A673 (cell line): Measurements from ENCODE around the gene ATMIN. TPM values are rescaled to one million over a fixed set of nuclear protein-coding genes. Genes with fewer than 3 reads are reported as not detected.

Experiments used
- BruUV-seq: library from RNA; stranded (reverse); fragments of 400-500 nt; replicated peaks from 2 replicates; lab custom pipeline; 2021; lab: Mats Ljungman, UMichigan
- CTCF ChIA-PET: fragments of 300-600 bp; sonication (Branson Sonifier 250); formaldehyde crosslinking; loops from one replicate; lab custom pipeline; 2022; ENCODE audit warnings: antibody characterized with exemption; lab: Charles Lee
- POLR2A ChIA-PET: fragments of 300-600 bp; sonication (Branson Sonifier 250); formaldehyde crosslinking; loops from one replicate; lab custom pipeline; 2022; ENCODE audit warnings: antibody characterized with exemption; ENCODE audit not compliant: low non-redundant PET; lab: Charles Lee
- DNase-seq: peaks from one replicate; pipeline ENCODE4 v3.0.0-alpha.2; 2015; ENCODE audit warnings: low spot score
- H3K27ac ChIP-seq: fragments of 200-600 bp; sonication (generic); 2 replicates; pipeline ENCODE4 v1.5.1; 2016; ENCODE audit warnings: mixed run types, low read depth, mild to moderate bottlenecking, mixed read lengths, antibody characterized with exemption, low read length; ENCODE audit not compliant: poor library complexity, severe bottlenecking
- H3K27me3 ChIP-seq: fragments of 200-600 bp; sonication (generic); replicated peaks from 2 replicates; pipeline ENCODE4 v1.6.1; 2017; ENCODE audit warnings: mixed run types, low read depth, mild to moderate bottlenecking, mixed read lengths, antibody characterized with exemption, low read length; ENCODE audit not compliant: insufficient read depth, poor library complexity
- H3K36me3 ChIP-seq: fragments of 200-600 bp; sonication (generic); 2 replicates; pipeline ENCODE4 v1.6.1; 2016; ENCODE audit warnings: mixed run types, mild to moderate bottlenecking, mixed read lengths, antibody characterized with exemption, low read length; ENCODE audit not compliant: insufficient read depth, poor library complexity, severe bottlenecking
- H3K4me1 ChIP-seq: fragments of 200-600 bp; sonication (generic); 2 replicates; pipeline ENCODE4 v1.6.1; 2017; ENCODE audit warnings: mixed run types, mild to moderate bottlenecking, mixed read lengths, antibody characterized with exemption, low read length; ENCODE audit not compliant: insufficient read depth, poor library complexity, severe bottlenecking
- H3K4me3 ChIP-seq: fragments of 200-600 bp; sonication (generic); 2 replicates; pipeline ENCODE4 v1.5.1; 2016; ENCODE audit warnings: low read depth, mixed run types, mild to moderate bottlenecking, mixed read lengths, low read length; ENCODE audit not compliant: poor library complexity, severe bottlenecking
- H3K9me3 ChIP-seq: fragments of 200-600 bp; sonication (generic); 2 replicates; pipeline ENCODE4 v1.6.1; 2016; ENCODE audit warnings: mixed run types, low read depth, mild to moderate bottlenecking, mixed read lengths, antibody characterized with exemption, low read length; ENCODE audit not compliant: poor library complexity, severe bottlenecking
- CTCF ChIP-seq: fragments of 300-800, 200-600 bp; sonication (generic); conservative IDR thresholded peaks from 2 replicates; pipeline ENCODE4 v1.5.1; 2017; ENCODE audit warnings: low read depth, mild to moderate bottlenecking, antibody characterized with exemption, low read length, moderate library complexity, mixed read lengths
- EZH2 ChIP-seq: fragments of 200-600 bp; sonication (generic); IDR thresholded peaks from 2 replicates; pipeline ENCODE4 v1.6.1; 2017; ENCODE audit warnings: borderline replicate concordance, low read depth, mild to moderate bottlenecking, mixed read lengths, antibody characterized with exemption, low read length; ENCODE audit not compliant: poor library complexity, severe bottlenecking
- intact Hi-C: fragments of 100-400 bp; cut with micrococcal nuclease; formaldehyde crosslinking; loops from one replicate; pipeline ENCODE4 v1.10.0; 2022; ENCODE audit not compliant: unreplicated experiment
- total RNA-seq: library from RNA; stranded (reverse); gene quantifications from 2 replicates; pipeline ENCODE4 v1.2.3, GENCODE V29; 2021

Gene ATMIN
- total RNA-seq, 1 experiment from 2014 or later = 44.6 TPM

GRCh38 chr16:81067166-81067565, 31.5 kb downstream of the ATMIN start:
- no peak for DNase-seq
- Histone ChIP-seq H3K27ac (no peak overlapping the region), H3K4me1 (no peaks in the 10 kb centered on the region), H3K27me3 (no peaks in the 10 kb centered on the region), H3K4me3 (no peak overlapping the region), H3K9me3 (no peaks in the 10 kb centered on the region), H3K36me3 (no peaks in the 10 kb centered on the region)
- TF ChIP-seq CTCF = no peak
- TF ChIP-seq EZH2 = no peak
- ChIA-PET CTCF (interaction anchor here (1.1 kb wide), 1 partner anchor 31 kb away, joined by 3 read pairs; the partner anchor contains the start of gene ATMIN), POLR2A (no interaction called here)
- intact Hi-C loops = no loop called here
- no TSS peak for BruUV-seq

GRCh38 chr16:81069063-81069462, 33.4 kb downstream of the ATMIN start:
- Histone ChIP-seq H3K36me3 (no peaks in the 10 kb centered on the region), H3K9me3 (no peaks in the 10 kb centered on the region), H3K27ac (no peak overlapping the region), H3K27me3 (no peaks in the 10 kb centered on the region), H3K4me1 (no peaks in the 10 kb centered on the region), H3K4me3 (no peak overlapping the region)
- intact Hi-C loops = no loop called here
- CTCF ChIA-PET = no interaction called here
- TF ChIP-seq EZH2 (no peak), CTCF (no peak)
- no TSS peak for BruUV-seq
- POLR2A ChIA-PET = no interaction called here
- no peak for DNase-seq

- H3K36me3 ChIP-seq = no peaks in the 10 kb centered on the region
- no peak overlapping the region for H3K27ac ChIP-seq
- intact Hi-C loops = no loop called here
- no TSS peak for BruUV-seq
- no peaks in the 10 kb centered on the region for H3K9me3 ChIP-seq
- CTCF ChIA-PET = no interaction called here
- DNase-seq = no peak
- H3K27me3 ChIP-seq = no peaks in the 10 kb centered on the region
- H3K4me1 ChIP-seq = no peaks in the 10 kb centered on the region
- TF ChIP-seq CTCF (no peak), EZH2 (no peak)
- POLR2A ChIA-PET = no interaction called here
- no peak overlapping the region for H3K4me3 ChIP-seq
Measured at GRCh38 chr16:81070979-81071378, 35.3 kb downstream of the ATMIN start.
